ENCODE results near the gene MSI2.

MSI2 gene

DNA sequence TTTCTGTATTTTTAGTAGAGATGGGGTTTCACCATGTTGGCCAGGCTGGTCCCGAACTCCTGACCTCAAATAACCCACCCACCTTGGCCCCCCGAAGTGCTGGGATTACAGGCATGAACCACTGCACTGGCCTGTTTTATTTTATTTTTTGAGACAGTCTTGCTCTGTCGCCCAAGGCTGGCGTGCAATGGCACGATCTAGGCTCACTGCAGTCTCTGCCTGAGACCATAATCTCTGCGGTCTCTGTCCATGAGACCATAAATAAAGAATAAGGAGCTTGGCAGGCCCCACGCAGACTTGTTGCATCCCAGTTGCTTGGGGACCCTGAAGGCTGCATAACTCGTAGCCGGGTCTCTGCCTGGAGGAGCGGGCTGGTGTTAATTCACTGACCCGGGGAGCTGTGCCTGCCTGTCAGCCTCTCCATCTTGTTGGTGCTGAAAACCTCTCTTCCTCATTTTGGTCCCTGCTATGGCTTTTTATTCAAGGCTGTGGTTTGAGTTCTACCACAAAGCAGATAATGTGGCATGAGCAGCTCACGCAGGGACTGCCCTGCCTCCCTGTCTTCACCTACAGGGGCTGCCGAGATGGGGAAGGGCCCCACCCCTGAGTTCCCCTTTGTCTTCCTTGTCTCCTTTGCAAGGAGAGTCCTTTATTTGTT, 82.1 kb downstream of the MSI2 start:
- in situ Hi-C loops (cut with MboI; ENCODE audit: low sequenced_read_pairs): no loop called here

DNA sequence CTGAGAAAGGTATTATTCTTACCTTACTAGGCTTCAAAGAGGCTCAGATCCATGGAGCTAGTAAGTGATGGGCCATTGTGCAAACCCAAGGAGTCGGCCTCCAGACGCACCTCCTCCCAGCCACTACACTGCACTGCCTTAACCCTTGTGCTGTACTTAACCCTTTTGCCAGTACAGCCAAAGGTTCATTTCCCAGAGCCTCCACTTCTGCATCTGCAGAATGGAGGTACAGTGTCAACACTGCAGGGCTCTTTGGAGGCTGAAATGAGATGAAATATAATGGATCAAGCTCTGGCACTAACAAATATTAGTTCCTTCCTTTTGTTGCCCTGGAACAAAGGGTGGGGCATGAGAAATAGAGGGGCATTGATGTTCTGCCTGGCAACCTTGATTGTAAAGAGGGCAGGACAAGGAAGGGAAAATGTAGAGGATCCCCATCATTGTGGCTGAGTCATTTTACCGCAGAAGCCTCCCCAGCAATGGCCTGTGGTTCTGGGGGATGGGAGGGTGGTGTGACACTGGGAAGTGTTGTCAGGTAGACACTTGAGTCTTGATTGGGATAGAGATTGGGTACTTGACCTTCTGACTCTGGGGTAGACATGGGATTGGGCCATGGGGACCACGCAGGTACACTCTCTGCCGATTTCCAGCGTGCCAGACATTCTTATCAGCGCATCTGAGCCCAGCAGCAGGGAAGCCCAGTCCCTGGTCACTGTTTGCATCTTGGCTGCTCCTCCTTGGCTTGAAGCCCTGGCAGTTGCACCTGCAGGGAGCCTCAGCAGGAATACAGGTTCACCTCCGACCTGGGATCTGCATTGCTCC, 84.0 kb downstream of the MSI2 start:
- in situ Hi-C loops (cut with MboI; ENCODE audit: low sequenced_read_pairs): no loop called here

DNA sequence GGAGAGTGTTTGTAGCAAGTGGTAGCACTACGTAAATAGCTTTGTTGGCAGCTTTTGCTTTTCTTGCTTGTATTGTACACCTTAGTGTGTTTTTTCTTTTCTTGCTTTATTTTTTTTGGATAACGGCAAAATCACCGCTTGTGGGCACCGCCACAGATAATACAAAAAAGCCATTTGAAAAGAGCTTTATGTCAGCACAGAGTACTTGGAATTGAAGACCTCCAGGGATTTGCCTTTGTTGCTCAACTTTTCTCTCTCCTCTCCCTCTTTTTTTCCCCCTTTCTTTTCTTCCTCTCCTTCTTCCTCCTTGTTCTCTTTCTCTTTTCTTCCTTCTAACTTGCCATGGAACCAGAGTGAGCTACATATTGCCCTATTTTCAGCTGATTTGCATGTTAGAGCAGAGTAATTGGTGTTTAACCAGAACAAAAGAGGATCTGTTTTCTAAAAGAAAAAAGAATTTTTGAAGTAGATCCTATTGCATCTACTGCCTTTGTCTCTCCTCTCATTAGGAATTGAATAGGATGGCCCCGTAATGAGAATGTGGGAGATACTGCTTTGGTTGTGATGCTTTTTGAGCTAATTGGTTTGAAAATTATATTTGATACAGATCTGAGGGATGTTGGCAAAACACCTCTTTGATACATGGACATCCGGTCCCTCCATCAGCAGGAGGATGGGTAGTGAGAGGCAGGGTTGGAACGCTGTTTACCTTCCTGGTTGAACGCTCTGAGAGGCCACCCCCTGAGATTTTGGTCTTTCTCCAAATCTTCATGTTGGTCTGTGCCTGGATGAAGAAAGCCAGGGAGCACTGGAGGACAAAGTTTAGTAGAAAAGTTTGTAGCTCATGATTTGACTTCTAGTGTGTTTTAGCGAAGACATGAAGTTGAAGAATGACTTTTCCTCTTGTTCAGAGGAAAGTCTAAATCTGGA, 85.6 kb downstream of the MSI2 start:
- in situ Hi-C loops (cut with MboI; ENCODE audit: low sequenced_read_pairs): no loop called here

DNA sequence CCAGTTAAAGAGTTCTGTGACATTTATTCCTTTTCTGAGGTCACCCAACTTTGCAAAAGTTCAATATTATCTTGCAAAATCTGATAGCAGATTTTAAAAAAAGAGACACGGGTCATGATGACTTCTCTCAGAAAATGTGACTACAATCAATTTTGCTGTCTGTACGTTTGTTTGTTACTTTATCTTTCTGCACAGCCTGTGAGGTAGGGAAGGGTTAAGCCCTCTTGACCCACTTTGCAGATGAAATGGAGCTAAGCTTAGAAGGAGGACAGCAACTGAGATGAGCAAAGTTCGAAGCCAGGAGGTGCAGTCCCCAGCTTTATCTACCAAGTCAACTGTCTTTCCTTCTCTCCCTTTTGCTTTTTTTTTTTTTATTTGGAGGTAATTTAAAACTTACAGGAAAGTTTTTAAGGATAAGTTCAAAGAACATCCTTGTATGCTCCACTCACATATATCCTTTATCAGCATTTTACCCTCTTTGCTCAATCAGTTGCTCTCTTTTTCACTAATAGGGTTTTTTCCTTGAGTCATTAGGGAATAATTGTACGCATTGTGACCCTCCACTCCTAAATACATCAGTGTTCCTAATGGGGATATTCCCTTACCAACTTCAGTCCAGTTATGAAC, 86.8 kb downstream of the MSI2 start:
- in situ Hi-C loops (cut with MboI; ENCODE audit: low sequenced_read_pairs): no loop called here

DNA sequence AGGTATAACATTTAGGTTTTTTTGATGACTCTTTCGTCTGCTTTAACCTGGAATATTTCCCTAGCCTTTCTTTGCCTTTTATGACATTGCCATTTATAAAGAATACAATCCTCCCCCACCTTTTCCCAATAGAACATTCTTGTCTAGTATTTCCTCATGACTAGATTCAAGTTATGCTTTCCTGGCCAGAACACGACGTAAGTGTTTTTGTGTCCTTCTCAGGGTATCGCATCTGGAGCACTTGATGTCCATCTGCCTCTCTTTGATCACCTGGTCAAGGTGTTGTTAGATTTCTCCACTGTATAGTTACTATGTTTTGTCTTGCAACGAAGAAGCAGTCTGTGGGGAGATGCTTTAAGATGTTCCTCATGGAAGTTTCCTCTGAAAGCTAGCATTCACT, 87.4 kb downstream of the MSI2 start:
- in situ Hi-C loops (cut with MboI; ENCODE audit: low sequenced_read_pairs): no loop called here

DNA sequence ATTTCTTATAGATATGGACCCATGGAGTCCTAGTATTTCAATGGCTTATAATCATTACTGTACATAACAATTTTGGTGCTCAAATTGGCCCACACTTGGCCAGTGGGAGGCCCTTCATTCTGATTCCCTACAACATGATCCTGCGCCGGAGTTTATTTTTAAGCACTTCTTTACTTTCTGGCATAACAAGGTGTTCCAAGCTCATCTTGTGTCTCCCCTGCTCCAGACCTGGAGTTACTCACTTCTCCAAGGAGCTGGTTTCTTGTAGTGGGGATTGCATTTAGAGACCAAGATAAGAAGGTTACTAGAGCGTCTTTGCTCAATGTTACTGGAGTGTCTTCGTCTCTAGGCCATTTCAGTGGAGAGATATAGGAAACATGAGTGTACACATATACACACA, 87.9 kb downstream of the MSI2 start:
- in situ Hi-C loops (cut with MboI; ENCODE audit: low sequenced_read_pairs): no loop called here

DNA sequence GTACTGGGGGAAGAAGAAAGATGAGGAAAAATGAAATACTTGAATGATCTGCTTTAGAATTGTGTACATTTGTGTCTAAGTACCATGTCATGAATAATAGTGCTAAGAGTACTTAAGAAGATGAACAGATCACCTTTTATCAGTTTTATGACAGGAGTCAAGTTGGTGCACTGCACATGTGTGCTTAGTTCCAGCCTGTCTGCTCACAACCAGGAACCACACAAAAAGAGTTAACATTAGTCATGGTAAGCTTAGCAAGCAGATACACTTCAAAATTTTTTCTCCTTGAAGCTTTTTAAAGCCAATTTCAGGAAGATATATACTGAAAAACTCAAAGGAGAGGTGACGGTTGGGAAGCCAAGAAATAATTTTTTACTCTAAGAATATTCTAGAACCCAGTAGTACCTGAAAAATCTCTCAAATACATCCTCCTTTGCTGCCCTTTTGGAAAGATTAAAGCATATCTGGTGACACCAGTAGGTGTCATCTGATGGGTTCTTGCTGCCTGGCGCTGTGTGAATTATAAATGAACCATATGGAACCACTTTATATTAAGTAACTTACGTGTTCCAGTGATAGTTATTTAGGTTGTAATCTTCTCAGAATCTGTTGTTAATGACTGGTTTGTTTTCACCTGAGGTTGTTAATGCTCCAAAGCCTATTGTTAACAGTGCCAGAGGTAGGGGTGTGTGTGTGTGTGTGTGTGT, 93.4 kb downstream of the MSI2 start:
- in situ Hi-C loops (cut with MboI; ENCODE audit: low sequenced_read_pairs): no loop called here

DNA sequence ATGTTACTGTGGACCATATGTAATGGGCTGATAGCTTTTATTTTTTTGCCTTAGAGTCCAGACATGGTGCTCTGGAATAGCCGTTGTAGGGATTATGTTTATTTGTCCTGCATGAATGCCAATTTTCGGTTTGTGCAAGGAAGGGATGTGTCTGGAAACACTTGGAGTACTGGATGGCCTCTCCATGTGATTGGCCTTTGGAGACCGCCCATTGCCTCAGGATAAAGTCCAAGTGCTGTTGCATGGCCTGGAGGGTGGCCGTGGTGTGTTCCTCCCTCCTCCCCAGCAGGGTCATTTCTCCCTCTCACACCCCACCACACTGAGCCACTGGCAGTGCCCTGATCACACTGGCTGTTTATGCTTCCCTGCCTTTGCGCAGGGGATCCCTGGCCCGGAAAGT, 93.9 kb downstream of the MSI2 start:
- in situ Hi-C loops (cut with MboI; ENCODE audit: low sequenced_read_pairs): no loop called here

DNA sequence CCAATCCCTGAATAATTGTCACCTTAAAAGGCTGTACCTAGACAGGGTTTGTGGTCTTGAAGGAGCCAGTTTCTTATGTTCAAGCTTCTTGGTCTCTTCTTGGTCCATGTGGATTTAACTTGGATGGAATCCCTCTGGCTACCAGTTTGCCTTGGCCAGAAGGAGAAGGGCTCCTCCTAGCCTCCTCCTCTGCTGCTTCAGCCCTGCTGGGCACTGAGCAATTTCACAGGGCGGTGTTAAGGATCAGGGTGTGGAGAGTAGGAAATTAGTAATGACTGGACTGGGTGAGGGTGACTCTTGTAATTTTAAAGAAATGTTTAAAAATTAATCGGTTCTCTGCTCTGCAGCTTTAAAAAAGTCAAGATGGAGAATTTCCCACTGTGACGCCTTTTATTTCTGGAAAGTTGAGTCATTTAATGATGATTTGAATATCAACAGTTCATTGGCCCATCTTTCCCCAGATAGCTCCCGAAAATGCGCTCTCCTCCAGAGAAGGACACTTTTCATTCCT, 96.4 kb downstream of the MSI2 start:
- in situ Hi-C loops (cut with MboI; ENCODE audit: low sequenced_read_pairs): no loop called here

DNA sequence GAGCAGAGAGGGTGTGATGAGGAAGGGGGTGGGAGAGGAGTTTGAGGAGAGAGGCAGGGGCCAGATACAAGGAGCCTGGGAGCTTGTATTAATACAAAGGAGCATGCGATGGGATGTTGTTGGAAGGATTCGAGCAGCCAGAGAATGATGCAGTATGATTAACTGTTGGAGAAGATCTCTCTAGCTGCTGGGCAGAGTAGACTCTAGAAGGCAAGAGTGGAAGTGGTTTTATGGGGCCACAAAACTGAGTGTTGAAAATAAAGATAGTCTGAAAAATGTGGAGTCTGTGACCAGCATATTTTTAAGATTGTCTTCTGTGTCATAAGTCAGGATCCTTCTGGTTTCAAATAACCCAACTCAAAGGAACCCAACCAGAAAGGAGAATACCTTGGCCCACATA, 98.3 kb downstream of the MSI2 start:
- in situ Hi-C loops (cut with MboI; ENCODE audit: low sequenced_read_pairs): no loop called here

DNA sequence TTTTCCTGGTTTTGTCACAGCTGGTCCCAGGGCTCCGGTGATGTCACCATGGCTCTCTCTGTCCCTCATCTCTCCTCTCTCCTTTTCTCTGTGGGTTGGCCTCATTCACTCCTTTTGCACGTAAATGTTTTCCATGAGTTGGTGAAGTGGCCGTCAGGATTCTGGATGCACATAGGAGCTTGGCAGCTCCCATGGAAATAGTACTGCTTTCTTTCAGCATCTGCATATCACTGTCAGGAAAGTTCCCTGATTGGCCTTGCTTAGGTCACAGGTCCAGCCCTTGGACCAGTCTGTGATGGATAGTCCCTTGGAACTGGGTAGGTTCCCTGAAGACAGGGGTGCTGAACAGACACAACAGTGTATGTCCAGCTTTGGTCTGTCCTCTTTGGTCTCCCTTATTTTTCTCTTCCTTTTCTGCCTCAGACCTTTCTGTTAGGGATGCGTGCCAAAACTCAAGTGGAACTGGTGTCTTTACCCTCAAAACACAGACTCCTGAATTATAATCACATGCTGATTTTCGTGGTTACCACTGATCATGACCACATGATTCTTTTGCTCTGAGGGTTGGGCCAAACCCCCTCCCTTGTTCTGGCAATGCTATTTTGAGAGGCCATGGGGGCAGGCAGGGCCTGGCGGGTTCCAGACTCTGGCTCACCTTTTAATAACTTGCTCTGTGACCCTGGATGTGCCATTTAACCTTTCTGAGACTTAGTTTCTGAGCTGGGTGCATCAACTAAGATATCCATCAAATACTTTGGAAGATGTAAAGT, 99.0 kb downstream of the MSI2 start:
- in situ Hi-C loops (cut with MboI; ENCODE audit: low sequenced_read_pairs): no loop called here

DNA sequence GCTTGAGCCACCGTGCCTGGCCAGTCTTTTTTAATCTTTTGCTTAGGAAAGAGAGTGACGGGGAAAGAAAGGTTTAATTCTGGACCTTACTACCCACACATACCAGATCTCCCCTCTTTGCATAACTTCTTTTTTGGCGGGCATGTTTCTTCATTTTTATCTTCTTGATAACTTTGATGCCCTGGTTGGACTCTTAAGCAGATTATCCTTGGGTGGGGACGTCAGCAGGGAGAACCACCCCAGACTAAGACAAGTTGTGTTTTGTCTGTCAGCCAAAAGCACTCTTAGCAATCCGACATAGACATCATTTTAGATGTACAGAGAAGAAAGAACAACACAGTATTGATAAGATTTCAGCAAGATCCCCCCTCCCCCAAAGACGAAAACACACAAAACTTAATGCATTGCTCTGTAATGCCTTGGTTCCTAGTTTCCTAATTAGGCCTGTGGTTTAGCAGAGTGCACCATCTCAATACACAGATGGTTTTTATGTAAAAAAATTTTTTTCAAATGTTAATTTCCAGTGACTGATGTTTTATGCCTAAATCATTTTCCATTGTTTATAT, 99.9 kb downstream of the MSI2 start:
- in situ Hi-C loops (cut with MboI; ENCODE audit: low sequenced_read_pairs): no loop called here

DNA sequence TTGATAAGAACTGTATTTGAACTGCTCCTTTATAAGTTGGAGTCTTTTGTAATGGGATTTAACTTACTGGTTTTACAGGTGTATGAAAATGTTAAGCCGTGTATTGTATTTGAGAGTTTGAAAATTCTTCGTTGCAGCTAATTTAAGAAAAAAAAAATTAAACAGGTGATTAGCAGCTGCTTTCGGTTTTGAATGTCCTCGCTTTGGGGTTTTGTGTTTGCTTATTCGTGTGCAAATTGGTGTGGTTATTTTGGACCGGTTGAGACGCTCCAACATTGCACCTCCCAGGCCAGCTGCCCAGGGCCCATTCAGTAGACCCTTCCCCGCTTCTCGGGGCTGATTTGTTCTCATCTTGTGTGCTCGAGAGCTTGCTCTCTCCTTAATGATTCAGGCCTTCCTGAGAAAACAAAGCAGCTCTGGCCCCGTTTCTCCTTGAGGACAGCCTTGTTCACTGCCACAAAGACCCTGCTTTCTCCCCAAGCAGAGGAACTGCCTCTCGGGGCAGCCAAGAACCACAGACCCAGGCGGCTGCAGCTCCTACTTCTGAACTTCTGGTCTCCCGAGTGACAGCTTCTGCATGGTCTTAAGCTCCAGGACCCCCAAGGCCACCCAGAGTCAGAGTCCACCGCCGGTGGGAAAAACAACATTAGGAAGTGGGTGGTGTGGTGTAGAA, 100.5 kb downstream of the MSI2 start:
- in situ Hi-C loops (cut with MboI; ENCODE audit: low sequenced_read_pairs): no loop called here

DNA sequence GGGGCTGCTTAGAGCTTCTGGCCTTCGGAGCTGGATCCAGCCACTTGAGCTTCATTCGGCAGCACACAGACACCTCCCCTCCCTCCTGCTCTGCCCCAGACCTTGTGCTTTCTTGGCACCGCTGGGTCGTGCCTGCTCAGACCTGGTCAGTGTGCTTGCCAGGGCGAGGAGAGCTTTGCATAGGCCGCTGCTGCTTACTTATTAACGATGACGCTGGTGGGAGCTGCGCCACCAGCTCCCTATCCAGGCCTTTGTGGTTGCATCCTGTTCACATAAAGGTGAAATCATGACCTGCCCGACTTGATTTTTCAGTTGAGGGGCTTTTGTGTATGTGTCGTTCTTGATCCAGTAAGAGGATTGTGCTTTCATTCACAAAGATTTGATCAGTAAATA, 101.1 kb downstream of the MSI2 start:
- in situ Hi-C loops (cut with MboI; ENCODE audit: low sequenced_read_pairs): no loop called here

DNA sequence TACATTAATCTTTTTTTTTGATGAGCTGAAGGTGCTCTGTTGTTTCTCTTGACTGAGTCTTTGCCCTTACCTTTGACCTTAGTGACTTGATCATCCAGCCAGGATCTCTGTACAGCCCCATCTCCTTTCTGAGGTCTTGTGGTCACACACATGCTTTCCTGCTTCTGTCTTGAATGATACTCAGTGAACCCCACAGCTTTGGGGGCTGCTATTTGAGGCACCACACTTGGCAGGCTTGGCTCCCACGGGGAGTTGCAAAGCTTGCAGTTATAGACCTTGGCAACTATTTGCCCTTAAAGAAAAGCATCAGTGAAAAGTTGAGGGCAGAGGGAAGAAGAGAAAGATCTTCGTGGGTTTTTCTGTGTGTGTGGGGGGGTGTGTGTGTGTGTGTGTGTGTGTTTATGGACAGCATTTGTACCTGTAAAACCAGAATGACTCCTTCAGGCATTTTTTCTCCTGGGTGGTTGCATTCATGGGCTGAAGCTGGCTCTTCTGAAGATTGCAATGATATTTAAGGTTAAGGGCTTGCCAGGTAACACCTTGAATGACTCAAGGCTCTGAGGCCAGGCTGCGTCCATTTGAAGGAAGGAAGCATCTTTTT, 101.6 kb downstream of the MSI2 start:
- in situ Hi-C loops (cut with MboI; ENCODE audit: low sequenced_read_pairs): no loop called here

DNA sequence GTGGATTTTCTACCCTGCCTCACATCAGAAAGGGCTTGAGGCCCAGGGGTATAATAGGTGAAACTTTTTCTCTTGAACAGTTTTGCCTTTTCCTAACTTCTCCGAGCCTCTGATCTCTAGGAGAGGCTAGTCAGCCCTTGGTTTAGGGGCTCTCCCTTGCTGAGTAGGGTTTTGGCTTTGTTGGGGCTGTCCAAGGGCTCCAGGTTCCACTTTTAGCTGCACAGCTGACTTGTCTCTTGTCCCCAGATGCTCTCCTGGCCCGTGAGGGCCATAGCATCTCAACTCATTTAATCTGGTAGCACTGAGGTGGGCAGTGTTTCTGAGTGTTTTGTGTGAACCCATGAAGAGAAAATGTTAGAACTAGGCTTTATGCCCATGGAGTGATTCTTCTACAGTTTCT, 103.9 kb downstream of the MSI2 start:
- in situ Hi-C loops (cut with MboI; ENCODE audit: low sequenced_read_pairs): no loop called here

DNA sequence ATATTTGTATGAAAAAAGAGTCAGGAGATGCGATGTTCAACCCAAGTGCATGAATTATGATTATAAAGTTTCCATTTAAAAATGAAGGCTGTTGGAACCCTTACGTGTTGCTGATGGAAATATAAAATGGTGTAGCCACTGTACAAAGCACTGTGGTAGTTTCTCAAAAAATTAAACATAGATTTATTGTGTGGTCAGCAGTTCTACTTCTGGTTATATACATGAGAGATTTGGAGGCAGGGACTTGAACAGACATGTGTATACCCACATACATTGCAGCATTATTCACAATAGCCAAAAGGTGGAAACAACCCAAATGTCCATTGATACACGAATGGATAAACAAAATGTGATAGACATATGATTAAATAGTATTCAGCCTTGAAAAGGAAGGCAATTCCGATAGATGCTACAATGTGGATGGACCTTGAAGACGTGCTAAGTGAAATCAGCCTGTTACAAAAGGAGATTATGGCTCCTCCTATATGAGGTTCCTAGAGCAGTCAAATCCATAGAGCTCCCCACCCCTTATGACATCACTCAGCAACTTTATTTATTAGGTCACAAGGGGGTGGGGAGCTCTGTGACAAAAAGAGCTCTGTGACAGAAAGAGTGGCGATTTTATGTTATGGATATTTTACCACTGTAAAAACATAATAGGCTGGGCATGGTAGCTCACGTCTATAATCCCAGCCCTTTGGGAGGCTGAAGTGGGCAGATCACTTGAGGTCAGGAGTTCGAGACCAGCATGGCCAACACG, 106.7 kb downstream of the MSI2 start:
- in situ Hi-C loops (cut with MboI; ENCODE audit: low sequenced_read_pairs): no loop called here

DNA sequence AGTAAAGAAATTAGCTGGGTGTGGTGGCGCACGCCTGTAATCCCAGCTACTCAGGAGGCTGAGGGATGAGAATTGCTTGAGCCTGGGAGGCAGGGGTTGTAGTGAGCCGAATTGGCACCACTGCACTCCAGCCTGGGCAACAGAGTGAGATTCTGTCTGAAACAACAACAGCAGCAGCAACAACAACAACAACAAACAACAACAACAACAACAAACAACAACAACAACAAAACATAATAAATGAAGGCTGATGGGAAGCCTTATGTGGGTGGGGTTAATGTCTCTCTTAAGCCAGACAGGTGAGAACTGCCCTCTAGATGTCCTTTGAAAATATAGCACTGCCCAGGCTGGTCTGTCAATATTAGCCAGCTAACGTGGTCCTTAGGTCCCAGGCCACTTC, 107.3 kb downstream of the MSI2 start:
- in situ Hi-C loops (cut with MboI; ENCODE audit: low sequenced_read_pairs): no loop called here
